ENCODE data around the gene ARHGAP19.

The ARHGAP19 gene

DNA sequence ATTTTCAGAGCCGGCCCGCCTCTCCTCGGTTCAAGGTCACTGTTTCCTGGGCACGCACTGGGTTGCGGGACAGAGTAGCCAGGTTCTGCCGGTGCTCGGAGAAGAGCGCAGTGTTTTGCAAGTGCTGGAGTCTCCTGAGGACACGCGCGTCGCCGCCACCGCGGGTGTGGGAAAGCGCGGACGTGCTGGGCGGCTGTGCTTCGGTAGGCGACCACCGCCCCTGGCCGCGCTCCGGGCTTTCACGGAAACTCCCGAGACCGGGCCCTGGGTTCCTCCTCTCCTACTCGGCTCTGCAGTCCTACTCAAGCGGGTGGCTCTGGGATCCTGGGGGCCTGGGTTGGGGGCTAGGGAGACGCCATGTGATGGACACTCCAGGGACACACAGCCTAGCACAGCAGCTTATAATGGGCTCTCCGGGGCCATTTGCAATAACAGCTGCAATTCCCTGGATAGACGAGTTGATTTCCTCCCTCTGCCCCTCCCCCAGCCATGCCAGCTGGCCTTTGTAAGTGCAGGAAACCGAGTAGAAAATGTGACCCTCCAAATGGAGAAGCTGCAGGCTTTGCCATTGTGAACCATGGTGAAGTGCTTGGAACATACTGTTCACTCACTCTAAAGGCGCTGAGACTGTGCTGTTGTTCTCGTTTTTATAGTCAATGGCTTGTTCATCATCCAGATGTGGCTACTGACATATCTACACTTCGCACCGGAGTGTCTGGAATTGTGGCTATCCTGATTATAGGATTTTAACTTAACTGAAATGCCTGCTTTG is 28.8 kb upstream of the ARHGAP19 start:
- no CpG with 5 or more reads among the region's 38 CpGs for WGBS (ENCODE audit: insufficient coverage, insufficient read length)
- no peak overlapping the region for H3K27ac ChIP-seq (ENCODE audit: low read length)
- H3K36me3 ChIP-seq (ENCODE audit: control insufficient read depth, insufficient read depth, low read length): no peaks in the 10 kb centered on the region
- no peaks in the 10 kb centered on the region for H3K9me3 ChIP-seq (ENCODE audit: control insufficient read depth, insufficient read depth, low read length)
- DNase-seq (ENCODE audit: low read depth, low spot score): no peak
- H3K4me1 ChIP-seq (ENCODE audit: control insufficient read depth, insufficient read depth, low read length): peaks cover 6% of the 10 kb centered on the region; the same call in 1 of the 2 replicates
- peaks cover 9% of the 10 kb centered on the region; the same call in 1 of the 2 replicates for H3K27me3 ChIP-seq (ENCODE audit: control insufficient read depth, insufficient read depth, low read length)
- H3K4me3 ChIP-seq (ENCODE audit: low read length): peak overlapping the region; percentile 35; the same call in 1 of the 2 replicates

DNA sequence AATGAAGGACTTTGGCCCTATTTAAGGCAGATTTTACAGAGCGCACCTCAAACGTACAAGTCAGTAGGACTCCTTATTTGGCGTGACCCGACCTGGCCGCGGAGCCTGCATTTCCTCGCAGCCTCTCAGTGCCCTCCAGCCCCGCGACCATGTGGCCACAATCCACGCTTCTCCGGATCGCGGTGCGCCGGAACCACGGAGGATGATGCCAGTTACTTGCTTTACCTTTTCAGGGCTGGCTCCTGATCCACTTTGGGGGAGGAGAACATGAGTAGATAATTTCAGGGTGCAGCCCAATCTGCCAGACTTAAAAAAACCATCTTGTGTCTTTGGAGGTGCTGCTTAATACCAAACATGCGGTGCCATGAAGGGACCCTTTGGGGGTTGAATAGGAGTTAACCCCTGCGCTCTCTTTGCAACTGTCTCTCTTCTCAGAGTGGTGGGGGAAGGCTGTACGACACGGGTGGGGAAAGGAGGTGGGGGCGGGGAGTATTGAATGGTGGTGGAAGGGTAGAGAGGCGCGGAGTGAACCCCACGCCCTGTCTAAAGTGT is 28.1 kb upstream of the ARHGAP19 start:
- no peaks in the 10 kb centered on the region for H3K9me3 ChIP-seq (ENCODE audit: control insufficient read depth, insufficient read depth, low read length)
- peaks cover 4% of the 10 kb centered on the region; the same call in 1 of the 2 replicates for H3K4me1 ChIP-seq (ENCODE audit: control insufficient read depth, insufficient read depth, low read length)
- DNase-seq (ENCODE audit: low read depth, low spot score): no peak
- H3K27me3 ChIP-seq (ENCODE audit: control insufficient read depth, insufficient read depth, low read length): peaks cover 9% of the 10 kb centered on the region; the same call in 1 of the 2 replicates
- WGBS (ENCODE audit: insufficient coverage, insufficient read length): no CpG with 5 or more reads among the region's 24 CpGs
- H3K27ac ChIP-seq (ENCODE audit: low read length): no peak overlapping the region
- no peaks in the 10 kb centered on the region for H3K36me3 ChIP-seq (ENCODE audit: control insufficient read depth, insufficient read depth, low read length)
- H3K4me3 ChIP-seq (ENCODE audit: low read length): peak overlapping the region; percentile 83; the same call in 1 of the 2 replicates

DNA sequence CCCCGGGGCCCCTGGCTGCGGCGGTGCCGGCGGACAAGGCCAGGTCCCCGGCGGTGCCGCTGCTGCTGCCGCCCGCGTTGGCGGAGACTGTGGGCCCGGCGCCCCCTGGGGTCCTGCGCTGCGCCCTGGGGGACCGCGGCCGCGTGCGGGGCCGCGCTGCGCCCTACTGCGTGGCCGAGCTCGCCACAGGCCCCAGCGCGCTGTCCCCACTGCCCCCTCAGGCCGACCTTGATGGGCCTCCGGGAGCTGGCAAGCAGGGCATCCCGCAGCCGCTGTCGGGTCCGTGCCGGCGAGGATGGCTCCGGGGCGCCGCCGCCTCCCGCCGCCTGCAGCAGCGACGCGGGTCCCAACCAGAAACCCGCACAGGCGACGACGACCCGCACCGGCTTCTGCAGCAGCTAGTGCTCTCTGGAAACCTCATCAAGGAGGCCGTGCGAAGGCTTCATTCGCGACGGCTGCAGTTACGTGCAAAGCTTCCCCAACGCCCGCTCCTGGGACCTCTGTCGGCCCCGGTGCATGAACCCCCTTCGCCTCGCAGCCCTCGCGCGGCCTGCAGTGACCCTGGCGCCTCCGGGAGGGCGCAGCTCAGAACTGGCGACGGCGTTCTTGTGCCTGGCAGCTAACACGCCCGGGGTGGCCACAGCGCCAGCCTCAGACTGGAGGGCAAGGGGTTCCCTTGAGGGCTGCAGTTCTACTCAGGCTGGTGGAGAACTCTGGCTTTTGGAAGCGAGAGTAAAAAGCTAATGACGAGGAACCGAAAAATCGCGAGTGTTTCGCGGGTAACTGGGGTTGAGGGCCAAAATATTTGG is 27.4 kb upstream of the ARHGAP19 start:
- WGBS (ENCODE audit: insufficient coverage, insufficient read length): no CpG with 5 or more reads among the region's 83 CpGs
- Histone ChIP-seq H3K4me3 (ENCODE audit: low read length) (peak overlapping the region; percentile 83; the same call in 1 of the 2 replicates), H3K4me1 (ENCODE audit: control insufficient read depth, insufficient read depth, low read length) (peaks cover 4% of the 10 kb centered on the region; the same call in 1 of the 2 replicates), H3K36me3 (ENCODE audit: control insufficient read depth, insufficient read depth, low read length) (no peaks in the 10 kb centered on the region), H3K27me3 (ENCODE audit: control insufficient read depth, insufficient read depth, low read length) (peaks cover 9% of the 10 kb centered on the region; the same call in 1 of the 2 replicates), H3K9me3 (ENCODE audit: control insufficient read depth, insufficient read depth, low read length) (no peaks in the 10 kb centered on the region), H3K27ac (ENCODE audit: low read length) (no peak overlapping the region)
- DNase-seq (ENCODE audit: low read depth, low spot score): no peak

DNA sequence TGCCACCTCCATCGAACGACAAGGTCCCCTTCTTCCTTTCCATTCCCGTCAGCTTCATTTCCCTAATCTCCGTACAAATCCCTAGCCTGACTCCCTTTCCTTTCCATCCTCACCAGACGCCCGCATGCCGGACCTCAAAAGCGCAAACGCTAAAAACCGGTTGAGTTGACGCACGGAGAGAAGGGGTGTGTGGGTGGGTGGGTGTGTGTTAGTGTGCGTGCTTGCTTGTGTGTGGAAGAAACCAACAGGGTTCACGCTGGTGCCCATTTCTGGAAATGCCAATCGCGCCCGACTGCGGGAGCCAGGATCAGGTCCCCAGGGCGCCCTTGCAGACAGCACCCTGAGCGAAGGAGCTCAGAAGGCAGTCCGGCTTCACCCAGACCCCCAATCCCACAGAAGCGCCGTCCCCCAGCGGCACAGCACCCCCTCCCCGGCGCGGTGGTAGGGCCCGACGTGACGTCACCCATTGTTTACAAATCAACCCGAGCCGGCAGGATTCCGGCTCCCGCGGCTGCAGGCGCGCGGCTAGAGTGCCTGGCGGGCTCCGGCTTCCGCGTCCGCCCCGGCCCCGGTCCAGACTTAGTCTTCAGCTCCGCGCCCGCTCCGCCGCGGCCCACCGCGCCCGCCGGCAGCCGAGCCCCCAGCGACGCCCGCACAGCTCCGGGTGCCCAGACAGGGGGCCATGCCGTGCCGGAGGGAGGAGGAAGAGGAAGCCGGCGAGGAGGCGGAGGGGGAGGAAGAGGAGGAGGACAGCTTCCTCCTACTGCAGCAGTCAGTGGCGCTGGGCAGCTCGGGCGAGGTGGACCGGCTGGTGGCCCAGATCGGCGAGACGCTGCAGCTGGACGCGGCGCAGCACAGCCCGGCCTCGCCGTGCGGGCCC is 26.6 kb upstream of the ARHGAP19 start, which contains the start of gene FRAT1:
FRAT1 (plus strand) TSS at position 500 of the 880 bp plus-strand sequence; CDS start at position 683, 183 bp downstream.
- Histone ChIP-seq H3K27me3 (ENCODE audit: control insufficient read depth, insufficient read depth, low read length) (peaks cover 9% of the 10 kb centered on the region; the same call in 1 of the 2 replicates), H3K9me3 (ENCODE audit: control insufficient read depth, insufficient read depth, low read length) (no peaks in the 10 kb centered on the region), H3K27ac (ENCODE audit: low read length) (no peak within 1 kb of the TSS), H3K4me3 (ENCODE audit: low read length) (peak within 1 kb of the TSS; percentile 83), H3K36me3 (ENCODE audit: control insufficient read depth, insufficient read depth, low read length) (no peaks in the 10 kb centered on the region), H3K4me1 (ENCODE audit: control insufficient read depth, insufficient read depth, low read length) (peaks cover 4% of the 10 kb centered on the region; the same call in 1 of the 2 replicates)
- WGBS (ENCODE audit: insufficient coverage, insufficient read length): no CpG with 5 or more reads among the region's 79 CpGs
- DNase-seq (ENCODE audit: low read depth, low spot score): no peak

DNA sequence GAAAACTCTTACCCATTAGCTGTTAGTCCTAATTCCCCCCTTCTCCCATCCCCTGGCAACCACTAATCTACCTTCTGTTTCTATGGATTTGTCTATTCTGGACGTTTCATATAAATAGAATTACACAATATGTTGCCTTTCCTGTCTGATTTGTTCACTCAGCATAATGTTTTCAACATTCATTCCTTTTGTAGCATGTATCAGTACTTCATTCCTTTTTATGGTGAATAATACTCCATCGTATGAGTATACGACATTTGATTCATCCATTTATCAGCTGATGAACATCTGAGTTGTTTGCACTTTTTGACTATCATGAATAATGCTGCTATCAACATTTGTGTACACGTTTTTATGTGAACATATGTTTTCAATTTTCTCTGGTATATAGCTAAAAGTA is 22.2 kb upstream of the ARHGAP19 start:
- Histone ChIP-seq H3K36me3 (ENCODE audit: control insufficient read depth, insufficient read depth, low read length) (no peaks in the 10 kb centered on the region), H3K27ac (ENCODE audit: low read length) (no peak overlapping the region), H3K9me3 (ENCODE audit: control insufficient read depth, insufficient read depth, low read length) (no peaks in the 10 kb centered on the region), H3K4me3 (ENCODE audit: low read length) (no peak overlapping the region), H3K4me1 (ENCODE audit: control insufficient read depth, insufficient read depth, low read length) (peaks cover 2% of the 10 kb centered on the region; the same call in 1 of the 2 replicates), H3K27me3 (ENCODE audit: control insufficient read depth, insufficient read depth, low read length) (no peaks in the 10 kb centered on the region)
- no CpG with 5 or more reads among the region's 4 CpGs for WGBS (ENCODE audit: insufficient coverage, insufficient read length)
- no peak for DNase-seq (ENCODE audit: low read depth, low spot score)

DNA sequence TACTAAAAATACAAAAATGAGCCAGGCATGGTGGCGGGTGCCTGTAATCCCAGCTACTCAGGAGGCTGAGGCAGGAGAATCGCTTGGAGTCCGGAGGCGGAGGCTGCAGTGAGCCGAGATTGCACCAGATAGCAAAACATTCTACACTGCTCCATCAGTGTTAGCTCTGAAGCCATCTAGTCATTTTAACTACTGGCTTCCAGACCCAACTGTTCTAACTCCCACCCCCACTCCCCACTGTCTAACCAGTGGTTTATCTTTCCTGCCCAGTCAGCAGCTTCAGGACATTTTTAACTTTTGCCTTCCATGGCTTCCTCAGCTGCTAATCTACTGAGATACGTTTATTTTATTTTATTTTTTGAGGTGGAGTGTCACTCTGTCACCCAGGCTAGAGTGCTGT is 20.5 kb upstream of the ARHGAP19 start:
- no peak for DNase-seq (ENCODE audit: low read depth, low spot score)
- Histone ChIP-seq H3K27me3 (ENCODE audit: control insufficient read depth, insufficient read depth, low read length) (no peaks in the 10 kb centered on the region), H3K4me3 (ENCODE audit: low read length) (no peak overlapping the region), H3K27ac (ENCODE audit: low read length) (no peak overlapping the region), H3K4me1 (ENCODE audit: control insufficient read depth, insufficient read depth, low read length) (no peaks in the 10 kb centered on the region), H3K9me3 (ENCODE audit: control insufficient read depth, insufficient read depth, low read length) (no peaks in the 10 kb centered on the region), H3K36me3 (ENCODE audit: control insufficient read depth, insufficient read depth, low read length) (no peaks in the 10 kb centered on the region)
- no CpG with 5 or more reads among the region's 6 CpGs for WGBS (ENCODE audit: insufficient coverage, insufficient read length)

DNA sequence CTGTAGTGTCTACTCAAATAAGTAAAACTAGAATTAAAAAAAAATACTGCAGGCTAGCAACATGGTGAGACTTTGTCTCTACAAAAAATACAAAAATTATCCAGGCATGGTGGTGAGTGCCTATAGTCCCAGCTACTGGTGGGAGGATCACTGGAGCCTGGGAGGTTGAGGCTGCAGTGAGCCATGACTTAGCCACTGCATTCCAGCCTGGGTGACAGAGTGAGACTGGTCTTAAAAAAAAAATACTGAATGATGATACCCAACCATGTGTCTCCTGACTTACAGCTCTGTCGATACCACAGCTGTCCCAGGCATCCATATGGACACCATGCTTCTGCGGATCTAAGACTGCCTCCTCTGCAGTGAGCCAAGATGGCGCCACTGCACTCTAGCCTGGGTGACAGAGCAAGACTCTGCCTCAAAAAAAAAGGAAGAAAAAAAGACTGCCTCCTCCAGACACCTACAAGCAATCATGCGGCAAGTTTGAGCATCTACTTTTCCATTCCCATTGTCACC is 18.7 kb upstream of the ARHGAP19 start:
- H3K27ac ChIP-seq (ENCODE audit: low read length): no peak overlapping the region

DNA sequence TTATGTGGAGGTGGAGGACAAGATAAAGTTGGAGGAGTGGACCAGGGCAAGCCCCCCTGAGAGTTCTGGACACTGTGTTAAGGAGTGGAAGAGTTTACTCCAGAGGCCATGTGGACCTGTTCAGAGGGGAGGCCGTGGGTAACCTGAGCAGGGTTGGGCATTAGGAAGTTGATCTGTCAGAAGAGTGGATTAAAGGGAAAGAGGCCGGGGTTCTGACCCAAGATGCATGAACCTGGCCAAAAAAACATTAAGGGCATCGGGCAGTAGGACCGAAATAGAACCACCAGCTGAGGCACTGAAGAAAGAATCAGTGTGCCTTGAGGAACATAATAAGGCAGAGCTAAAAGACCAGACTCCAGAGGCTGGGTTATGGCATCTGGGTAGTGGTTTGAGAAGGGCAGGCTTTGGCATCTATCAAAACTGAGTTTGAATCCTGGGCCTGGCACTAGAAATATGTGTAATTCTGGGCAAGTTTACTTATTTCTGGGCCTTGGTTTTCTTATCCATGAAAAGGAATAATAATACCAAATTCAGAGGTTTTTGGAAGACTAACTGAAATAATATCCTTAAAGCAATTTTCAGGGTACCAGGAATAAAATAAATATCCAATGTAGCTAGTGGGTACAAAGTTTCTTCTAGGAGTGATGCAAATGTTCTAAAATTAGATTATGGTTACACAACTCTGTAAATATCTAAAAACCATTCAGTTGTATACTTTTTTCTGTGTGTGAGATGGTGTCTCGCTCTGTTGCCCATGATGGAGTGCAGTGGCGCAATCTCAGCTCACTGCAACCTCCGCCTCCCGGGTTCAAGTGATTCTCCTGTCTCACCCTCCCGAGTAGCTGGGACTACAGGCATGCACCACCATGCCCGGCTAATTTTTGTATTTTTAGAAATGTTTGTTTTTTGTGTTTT is 15.7 kb upstream of the ARHGAP19 start:
- no CpG with 5 or more reads among the region's 10 CpGs for WGBS (ENCODE audit: insufficient coverage, insufficient read length)
- DNase-seq (ENCODE audit: low read depth, low spot score): no peak
- Histone ChIP-seq H3K4me1 (ENCODE audit: control insufficient read depth, insufficient read depth, low read length) (no peaks in the 10 kb centered on the region), H3K4me3 (ENCODE audit: low read length) (no peak overlapping the region), H3K27ac (ENCODE audit: low read length) (no peak overlapping the region), H3K27me3 (ENCODE audit: control insufficient read depth, insufficient read depth, low read length) (no peaks in the 10 kb centered on the region), H3K9me3 (ENCODE audit: control insufficient read depth, insufficient read depth, low read length) (no peaks in the 10 kb centered on the region), H3K36me3 (ENCODE audit: control insufficient read depth, insufficient read depth, low read length) (no peaks in the 10 kb centered on the region)

More for the DNA sequence above, 18.7 kb upstream of the ARHGAP19 start:
- no peaks in the 10 kb centered on the region for H3K27me3 ChIP-seq (ENCODE audit: control insufficient read depth, insufficient read depth, low read length)
- DNase-seq (ENCODE audit: low read depth, low spot score): no peak
- no peaks in the 10 kb centered on the region for H3K36me3 ChIP-seq (ENCODE audit: control insufficient read depth, insufficient read depth, low read length)
- H3K4me1 ChIP-seq (ENCODE audit: control insufficient read depth, insufficient read depth, low read length): no peaks in the 10 kb centered on the region
- no CpG with 5 or more reads among the region's 4 CpGs for WGBS (ENCODE audit: insufficient coverage, insufficient read length)
- H3K4me3 ChIP-seq (ENCODE audit: low read length): no peak overlapping the region
- no peaks in the 10 kb centered on the region for H3K9me3 ChIP-seq (ENCODE audit: control insufficient read depth, insufficient read depth, low read length)

DNA sequence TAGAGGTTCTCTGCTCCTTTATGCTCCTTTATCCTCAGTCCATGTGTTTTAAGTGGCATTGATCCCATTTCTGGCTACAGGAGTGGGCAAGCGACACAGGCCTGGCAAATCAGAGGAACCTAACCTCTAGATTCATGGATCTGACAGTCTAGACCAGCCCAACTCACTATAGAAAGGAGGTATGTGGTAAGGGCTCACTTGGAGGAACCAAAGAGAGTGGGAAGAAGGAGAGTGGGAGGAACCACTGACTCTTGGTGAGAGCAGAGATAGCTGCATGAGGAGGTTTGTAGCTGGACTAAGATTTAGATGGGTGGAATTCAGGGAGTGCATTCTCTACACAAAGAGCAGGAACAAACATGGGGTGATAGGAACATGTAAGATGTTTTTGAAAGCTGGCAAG is 15.0 kb upstream of the ARHGAP19 start:
- no peaks in the 10 kb centered on the region for H3K4me1 ChIP-seq (ENCODE audit: control insufficient read depth, insufficient read depth, low read length)
- no peak for DNase-seq (ENCODE audit: low read depth, low spot score)
- H3K27ac ChIP-seq (ENCODE audit: low read length): no peak overlapping the region
- no peaks in the 10 kb centered on the region for H3K36me3 ChIP-seq (ENCODE audit: control insufficient read depth, insufficient read depth, low read length)
- H3K9me3 ChIP-seq (ENCODE audit: control insufficient read depth, insufficient read depth, low read length): no peaks in the 10 kb centered on the region
- H3K4me3 ChIP-seq (ENCODE audit: low read length): no peak overlapping the region
- no peaks in the 10 kb centered on the region for H3K27me3 ChIP-seq (ENCODE audit: control insufficient read depth, insufficient read depth, low read length)
- WGBS (ENCODE audit: insufficient coverage, insufficient read length): no CpG with 5 or more reads among the region's 1 CpG

Measured in iPS DF 6.9 (cell line).